Type B pancreatic cell (in vitro differentiated cells): ENCODE measurements around the gene CHRNA5. TPM values are rescaled to one million over a fixed set of nuclear protein-coding genes. Genes with fewer than 3 reads are reported as not detected.

ENCODE experiments used
- DNase-seq: peaks from one replicate; pipeline ENCODE4 v3.0.0; 2021; ENCODE audit warnings: mixed read lengths; ENCODE audit not compliant: unreplicated experiment; ENCODE audit errors: extremely low spot score
- H3K27ac Mint-ChIP-seq: 2 replicates; pipeline ENCODE4 v1.8.0; 2021; ENCODE audit warnings: mild to moderate bottlenecking, mixed read lengths
- H3K27me3 Mint-ChIP-seq: 2 replicates; pipeline ENCODE4 v1.8.0; 2021; ENCODE audit warnings: mixed read lengths
- H3K36me3 Mint-ChIP-seq: 2 replicates; pipeline ENCODE4 v1.8.0; 2021; ENCODE audit warnings: mixed read lengths
- H3K4me1 Mint-ChIP-seq: one replicate; pipeline ENCODE4 v1.8.0; 2021; ENCODE audit warnings: mixed read lengths; ENCODE audit not compliant: unreplicated experiment
- H3K4me3 Mint-ChIP-seq: 2 replicates; pipeline ENCODE4 v1.8.0; 2021; ENCODE audit warnings: mild to moderate bottlenecking, mixed read lengths
- H3K9me3 Mint-ChIP-seq: 2 replicates; pipeline ENCODE4 v1.8.0; 2021; ENCODE audit warnings: mixed read lengths
- CTCF ChIP-seq: fragments of 200-600 bp; sonication (generic); conservative IDR thresholded peaks from 2 replicates; pipeline ENCODE4 v1.5.0; 2021; ENCODE audit warnings: antibody characterized with exemption, mild to moderate bottlenecking
- total RNA-seq: library from RNA; stranded (reverse); gene quantifications from 2 replicates; pipeline ENCODE4 v1.2.1, GENCODE V29; 2021; ENCODE audit warnings: low replicate concordance

CHRNA5 gene
- total RNA-seq, 1 donor from 2014 or later = 11.5 TPM

GRCh38 chr15:78623786-78624497 is 58.6 kb downstream of the CHRNA5 start:
- Mint-ChIP-seq H3K27me3 (peaks cover 80% of the 10 kb centered on the region), H3K4me1 (peaks cover 6% of the 10 kb centered on the region), H3K36me3 (no peaks in the 10 kb centered on the region), H3K9me3 (no peaks in the 10 kb centered on the region), H3K27ac (no peak overlapping the region), H3K4me3 (no peak overlapping the region)
- no peak for DNase-seq
- no peak for TF ChIP-seq CTCF

GRCh38 chr15:78624651-78625590 is 59.6 kb downstream of the CHRNA5 start:
- H3K27me3 Mint-ChIP-seq = peaks cover 79% of the 10 kb centered on the region
- no peaks in the 10 kb centered on the region for H3K36me3 Mint-ChIP-seq
- H3K9me3 Mint-ChIP-seq = no peaks in the 10 kb centered on the region
- no peak overlapping the region for H3K27ac Mint-ChIP-seq
- no peak overlapping the region for H3K4me3 Mint-ChIP-seq
- H3K4me1 Mint-ChIP-seq = no peaks in the 10 kb centered on the region
- no peak for TF ChIP-seq CTCF
- no peak for DNase-seq

GRCh38 chr15:78625606-78626280 is 60.4 kb downstream of the CHRNA5 start:
- Mint-ChIP-seq H3K27ac (no peak overlapping the region), H3K27me3 (peaks cover 76% of the 10 kb centered on the region), H3K4me1 (no peaks in the 10 kb centered on the region), H3K9me3 (no peaks in the 10 kb centered on the region), H3K36me3 (no peaks in the 10 kb centered on the region), H3K4me3 (no peak overlapping the region)
- no peak for DNase-seq
- no peak for TF ChIP-seq CTCF

GRCh38 chr15:78626381-78626995 is 61.2 kb downstream of the CHRNA5 start:
- H3K36me3 Mint-ChIP-seq = no peaks in the 10 kb centered on the region
- no peaks in the 10 kb centered on the region for H3K9me3 Mint-ChIP-seq
- no peak for DNase-seq
- H3K4me3 Mint-ChIP-seq = no peak overlapping the region
- TF ChIP-seq CTCF = no peak
- no peaks in the 10 kb centered on the region for H3K4me1 Mint-ChIP-seq
- H3K27ac Mint-ChIP-seq = no peak overlapping the region
- H3K27me3 Mint-ChIP-seq = peaks cover 71% of the 10 kb centered on the region

- Mint-ChIP-seq H3K4me3 (no peak overlapping the region), H3K27ac (no peak overlapping the region), H3K27me3 (peaks cover 67% of the 10 kb centered on the region), H3K9me3 (no peaks in the 10 kb centered on the region), H3K4me1 (no peaks in the 10 kb centered on the region), H3K36me3 (no peaks in the 10 kb centered on the region)
- DNase-seq = no peak
- no peak for TF ChIP-seq CTCF
Measured at GRCh38 chr15:78627348-78627747, 62.0 kb downstream of the CHRNA5 start.
